ENCODE measurements around the gene MSRB2.

DNA sequence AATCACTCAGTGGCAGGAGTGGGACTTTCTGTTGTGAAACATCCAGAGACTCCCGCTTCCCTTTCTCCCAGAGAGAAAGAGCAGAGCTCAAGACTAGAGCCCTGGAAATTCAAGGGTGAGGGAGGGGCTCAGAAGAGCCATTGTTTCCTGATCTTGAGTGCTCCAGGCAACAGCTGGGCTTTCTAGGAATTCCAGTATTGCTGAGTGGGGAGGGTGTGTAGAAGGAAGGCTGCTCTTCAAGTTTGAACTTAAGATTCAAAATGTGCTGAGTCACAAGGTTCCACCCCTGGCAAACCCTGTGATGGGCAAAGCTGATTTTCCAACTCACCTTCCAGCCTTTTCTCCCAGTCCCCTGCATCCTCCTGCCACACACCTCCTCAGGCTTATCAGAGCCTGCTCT lies 42.3 kb upstream of the MSRB2 start:
- TF ChIP-seq, protein P1, sequence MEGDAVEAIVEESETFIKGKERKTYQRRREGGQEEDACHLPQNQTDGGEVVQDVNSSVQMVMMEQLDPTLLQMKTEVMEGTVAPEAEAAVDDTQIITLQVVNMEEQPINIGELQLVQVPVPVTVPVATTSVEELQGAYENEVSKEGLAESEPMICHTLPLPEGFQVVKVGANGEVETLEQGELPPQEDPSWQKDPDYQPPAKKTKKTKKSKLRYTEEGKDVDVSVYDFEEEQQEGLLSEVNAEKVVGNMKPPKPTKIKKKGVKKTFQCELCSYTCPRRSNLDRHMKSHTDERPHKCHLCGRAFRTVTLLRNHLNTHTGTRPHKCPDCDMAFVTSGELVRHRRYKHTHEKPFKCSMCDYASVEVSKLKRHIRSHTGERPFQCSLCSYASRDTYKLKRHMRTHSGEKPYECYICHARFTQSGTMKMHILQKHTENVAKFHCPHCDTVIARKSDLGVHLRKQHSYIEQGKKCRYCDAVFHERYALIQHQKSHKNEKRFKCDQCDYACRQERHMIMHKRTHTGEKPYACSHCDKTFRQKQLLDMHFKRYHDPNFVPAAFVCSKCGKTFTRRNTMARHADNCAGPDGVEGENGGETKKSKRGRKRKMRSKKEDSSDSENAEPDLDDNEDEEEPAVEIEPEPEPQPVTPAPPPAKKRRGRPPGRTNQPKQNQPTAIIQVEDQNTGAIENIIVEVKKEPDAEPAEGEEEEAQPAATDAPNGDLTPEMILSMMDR (IDR thresholded peaks at IDR 0.05; ENCODE audit: low read depth, low read length, poor library complexity, severe bottlenecking): no peak
- TF ChIP-seq EZH2phosphoT487 (IDR thresholded peaks at IDR 0.05; ENCODE audit: borderline replicate concordance, low read length): no peak
